ENCODE data around the gene CAMSAP2. TPM values are rescaled to one million over a fixed set of nuclear protein-coding genes. Genes with fewer than 3 reads are reported as not detected.
A peak's percentile ranks its signal among the peaks of the same experiment; 100 is the strongest.

The CAMSAP2 gene
- total RNA-seq, 1 experiment from 2014 or later: 20.7 TPM

DNA sequence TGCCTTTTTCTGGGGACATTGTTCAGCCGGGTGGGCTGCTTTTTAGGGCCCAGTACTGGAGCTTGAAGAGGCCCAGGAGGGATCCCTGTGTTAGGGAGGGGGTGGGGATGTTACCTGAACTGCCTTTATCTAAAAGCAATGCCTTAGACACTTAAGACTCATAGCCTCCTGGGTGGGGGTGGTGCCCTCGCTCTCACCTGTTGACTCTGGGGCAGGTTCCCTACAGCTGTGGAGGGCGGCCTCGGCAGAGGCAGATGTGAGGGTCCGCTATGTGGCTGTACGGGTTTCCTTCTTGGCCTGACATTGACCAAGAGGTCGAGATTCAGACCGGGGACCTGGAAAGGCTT, 156.7 kb downstream of the CAMSAP2 start:
- 0 out of 2 replicates have a peak overlapping the region, but pooled peaks have one; percentile 6 for H3K4me3 Mint-ChIP-seq
- no peaks in the 10 kb centered on the region for H3K9me3 Mint-ChIP-seq
- no peak; the same call in 1 of the 2 replicates for ATAC-seq
- POLR2A ChIA-PET: interaction anchor here (1.0 kb wide), 1 partner anchor 333 kb away, joined by 7 read pairs; no protein-coding TSS in a partner anchor
- H3K27ac Mint-ChIP-seq: peak overlapping the region; percentile 57; the same call in 1 of the 2 replicates
- peaks cover 65% of the 10 kb centered on the region for H3K4me1 Mint-ChIP-seq
- no peaks in the 10 kb centered on the region for H3K27me3 Mint-ChIP-seq (ENCODE audit: low read depth)
- CTCF ChIA-PET: interaction anchor here (0.6 to 4.8 kb wide), 12 partner anchors 11 to 336 kb away, joined by 3 to 23 read pairs (median 3); no protein-coding TSS in a partner anchor
- peaks cover 22% of the 10 kb centered on the region for H3K36me3 Mint-ChIP-seq
- DNase-seq (ENCODE audit: low spot score): no peak
- TF ChIP-seq ELF4 (CRISPR knock-in tag; IDR thresholded peaks at IDR 0.05; ENCODE audit: low read depth): no peak
- TF ChIP-seq TP53 (CRISPR knock-in tag; IDR thresholded peaks at IDR 0.05): no peak
- TF ChIP-seq, protein P1, sequence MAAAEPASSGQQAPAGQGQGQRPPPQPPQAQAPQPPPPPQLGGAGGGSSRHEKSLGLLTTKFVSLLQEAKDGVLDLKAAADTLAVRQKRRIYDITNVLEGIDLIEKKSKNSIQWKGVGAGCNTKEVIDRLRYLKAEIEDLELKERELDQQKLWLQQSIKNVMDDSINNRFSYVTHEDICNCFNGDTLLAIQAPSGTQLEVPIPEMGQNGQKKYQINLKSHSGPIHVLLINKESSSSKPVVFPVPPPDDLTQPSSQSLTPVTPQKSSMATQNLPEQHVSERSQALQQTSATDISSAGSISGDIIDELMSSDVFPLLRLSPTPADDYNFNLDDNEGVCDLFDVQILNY (CRISPR knock-in tag; IDR thresholded peaks at IDR 0.05): no peak
- TF ChIP-seq, protein P2, sequence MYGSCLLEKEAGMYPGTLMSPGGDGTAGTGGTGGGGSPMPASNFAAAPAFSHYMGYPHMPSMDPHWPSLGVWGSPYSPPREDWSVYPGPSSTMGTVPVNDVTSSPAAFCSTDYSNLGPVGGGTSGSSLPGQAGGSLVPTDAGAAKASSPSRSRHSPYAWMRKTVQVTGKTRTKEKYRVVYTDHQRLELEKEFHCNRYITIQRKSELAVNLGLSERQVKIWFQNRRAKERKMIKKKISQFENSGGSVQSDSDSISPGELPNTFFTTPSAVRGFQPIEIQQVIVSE (CRISPR knock-in tag; IDR thresholded peaks at IDR 0.05; ENCODE audit: borderline replicate concordance): no peak
- no peak for TF ChIP-seq TEAD1 (CRISPR knock-in tag; IDR thresholded peaks at IDR 0.05)
- no peak for TF ChIP-seq KAT7 (CRISPR knock-in tag; IDR thresholded peaks at IDR 0.05; ENCODE audit: borderline replicate concordance)
- no peak for TF ChIP-seq ZNF263 (CRISPR knock-in tag; IDR thresholded peaks at IDR 0.05; ENCODE audit: low read depth)
- TF ChIP-seq, protein P3, sequence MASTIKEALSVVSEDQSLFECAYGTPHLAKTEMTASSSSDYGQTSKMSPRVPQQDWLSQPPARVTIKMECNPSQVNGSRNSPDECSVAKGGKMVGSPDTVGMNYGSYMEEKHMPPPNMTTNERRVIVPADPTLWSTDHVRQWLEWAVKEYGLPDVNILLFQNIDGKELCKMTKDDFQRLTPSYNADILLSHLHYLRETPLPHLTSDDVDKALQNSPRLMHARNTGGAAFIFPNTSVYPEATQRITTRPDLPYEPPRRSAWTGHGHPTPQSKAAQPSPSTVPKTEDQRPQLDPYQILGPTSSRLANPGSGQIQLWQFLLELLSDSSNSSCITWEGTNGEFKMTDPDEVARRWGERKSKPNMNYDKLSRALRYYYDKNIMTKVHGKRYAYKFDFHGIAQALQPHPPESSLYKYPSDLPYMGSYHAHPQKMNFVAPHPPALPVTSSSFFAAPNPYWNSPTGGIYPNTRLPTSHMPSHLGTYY (CRISPR knock-in tag; IDR thresholded peaks at IDR 0.05): no peak
- TF ChIP-seq, protein P4, sequence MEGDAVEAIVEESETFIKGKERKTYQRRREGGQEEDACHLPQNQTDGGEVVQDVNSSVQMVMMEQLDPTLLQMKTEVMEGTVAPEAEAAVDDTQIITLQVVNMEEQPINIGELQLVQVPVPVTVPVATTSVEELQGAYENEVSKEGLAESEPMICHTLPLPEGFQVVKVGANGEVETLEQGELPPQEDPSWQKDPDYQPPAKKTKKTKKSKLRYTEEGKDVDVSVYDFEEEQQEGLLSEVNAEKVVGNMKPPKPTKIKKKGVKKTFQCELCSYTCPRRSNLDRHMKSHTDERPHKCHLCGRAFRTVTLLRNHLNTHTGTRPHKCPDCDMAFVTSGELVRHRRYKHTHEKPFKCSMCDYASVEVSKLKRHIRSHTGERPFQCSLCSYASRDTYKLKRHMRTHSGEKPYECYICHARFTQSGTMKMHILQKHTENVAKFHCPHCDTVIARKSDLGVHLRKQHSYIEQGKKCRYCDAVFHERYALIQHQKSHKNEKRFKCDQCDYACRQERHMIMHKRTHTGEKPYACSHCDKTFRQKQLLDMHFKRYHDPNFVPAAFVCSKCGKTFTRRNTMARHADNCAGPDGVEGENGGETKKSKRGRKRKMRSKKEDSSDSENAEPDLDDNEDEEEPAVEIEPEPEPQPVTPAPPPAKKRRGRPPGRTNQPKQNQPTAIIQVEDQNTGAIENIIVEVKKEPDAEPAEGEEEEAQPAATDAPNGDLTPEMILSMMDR (IDR thresholded peaks at IDR 0.05): no peak
- no peak for TF ChIP-seq PRRX2 (CRISPR knock-in tag; IDR thresholded peaks at IDR 0.05)
- no peak for TF ChIP-seq ZNF317 (CRISPR knock-in tag; IDR thresholded peaks at IDR 0.05; ENCODE audit: borderline replicate concordance, low read depth)
- TF ChIP-seq ZNF219 (CRISPR knock-in tag; IDR thresholded peaks at IDR 0.05; ENCODE audit: borderline replicate concordance): no peak
- TF ChIP-seq, protein P5, sequence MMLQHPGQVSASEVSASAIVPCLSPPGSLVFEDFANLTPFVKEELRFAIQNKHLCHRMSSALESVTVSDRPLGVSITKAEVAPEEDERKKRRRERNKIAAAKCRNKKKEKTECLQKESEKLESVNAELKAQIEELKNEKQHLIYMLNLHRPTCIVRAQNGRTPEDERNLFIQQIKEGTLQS (CRISPR knock-in tag; conservative IDR thresholded peaks at IDR 0.05): no peak
- no peak for TF ChIP-seq GRHL2 (CRISPR knock-in tag; IDR thresholded peaks at IDR 0.05; ENCODE audit: insufficient replicate concordance, severe bottlenecking)

DNA sequence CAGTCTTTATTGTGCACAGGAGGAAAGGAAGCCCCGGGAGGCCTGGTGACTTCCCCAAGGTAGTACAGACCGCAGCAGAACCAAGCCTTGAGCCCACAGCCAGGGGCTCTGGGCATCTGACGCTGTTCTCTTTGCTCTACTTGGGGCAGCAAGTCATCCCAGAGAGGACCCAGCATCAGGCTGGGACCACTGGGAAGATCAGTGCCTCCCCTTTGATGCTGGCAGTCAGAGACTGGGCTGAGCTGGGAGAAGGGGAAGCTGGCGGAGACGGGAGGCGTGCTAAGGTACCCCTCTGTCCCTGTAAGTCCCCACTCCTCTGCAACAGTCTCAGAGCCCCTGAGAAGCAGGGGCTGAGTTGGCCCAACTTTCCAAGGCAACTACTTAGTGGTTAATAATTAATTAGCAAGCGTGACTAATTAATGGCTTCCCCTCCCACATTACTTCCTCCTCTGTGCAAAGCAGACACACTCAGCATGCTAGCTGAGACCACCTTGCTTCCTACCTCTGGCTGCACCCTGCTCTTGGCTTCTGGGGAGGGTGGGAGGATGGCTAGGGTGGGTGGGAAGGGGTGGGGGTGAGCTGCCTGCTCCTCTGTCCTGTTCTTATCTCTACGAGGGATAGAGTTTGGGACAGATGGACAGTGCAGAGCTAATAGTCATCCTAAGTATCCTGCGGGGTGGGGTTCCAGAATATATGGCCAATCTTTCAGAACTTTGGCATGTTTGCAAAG, 157.3 kb downstream of the CAMSAP2 start:
- H3K36me3 Mint-ChIP-seq: peaks cover 24% of the 10 kb centered on the region
- peaks cover 61% of the 10 kb centered on the region for H3K4me1 Mint-ChIP-seq
- POLR2A ChIA-PET: interaction anchor here (1.0 kb wide), 1 partner anchor 334 kb away, joined by 7 read pairs; no protein-coding TSS in a partner anchor
- H3K27me3 Mint-ChIP-seq (ENCODE audit: low read depth): no peaks in the 10 kb centered on the region
- H3K9me3 Mint-ChIP-seq: no peaks in the 10 kb centered on the region
- no peak for ATAC-seq
- DNase-seq (ENCODE audit: low spot score): no peak
- CTCF ChIA-PET: interaction anchor here (0.6 to 4.8 kb wide), 16 partner anchors 7 to 337 kb away, joined by 3 to 23 read pairs (median 4); no protein-coding TSS in a partner anchor
- H3K27ac Mint-ChIP-seq: peak overlapping the region; percentile 86; the same call in 1 of the 2 replicates
- peak overlapping the region; percentile 36; the same call in 1 of the 2 replicates for H3K4me3 Mint-ChIP-seq
- no peak for TF ChIP-seq EMX1 (CRISPR knock-in tag; IDR thresholded peaks at IDR 0.05)
- TF ChIP-seq, protein P6, sequence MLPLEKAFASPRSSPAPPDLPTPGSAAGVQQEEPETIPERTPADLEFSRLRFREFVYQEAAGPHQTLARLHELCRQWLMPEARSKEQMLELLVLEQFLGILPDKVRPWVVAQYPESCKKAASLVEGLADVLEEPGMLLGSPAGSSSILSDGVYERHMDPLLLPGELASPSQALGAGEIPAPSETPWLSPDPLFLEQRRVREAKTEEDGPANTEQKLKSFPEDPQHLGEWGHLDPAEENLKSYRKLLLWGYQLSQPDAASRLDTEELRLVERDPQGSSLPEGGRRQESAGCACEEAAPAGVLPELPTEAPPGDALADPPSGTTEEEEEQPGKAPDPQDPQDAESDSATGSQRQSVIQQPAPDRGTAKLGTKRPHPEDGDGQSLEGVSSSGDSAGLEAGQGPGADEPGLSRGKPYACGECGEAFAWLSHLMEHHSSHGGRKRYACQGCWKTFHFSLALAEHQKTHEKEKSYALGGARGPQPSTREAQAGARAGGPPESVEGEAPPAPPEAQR (CRISPR knock-in tag; IDR thresholded peaks at IDR 0.05): no peak
- no peak for TF ChIP-seq NFE2L1 (CRISPR knock-in tag; IDR thresholded peaks at IDR 0.05)
- TF ChIP-seq, protein P7, sequence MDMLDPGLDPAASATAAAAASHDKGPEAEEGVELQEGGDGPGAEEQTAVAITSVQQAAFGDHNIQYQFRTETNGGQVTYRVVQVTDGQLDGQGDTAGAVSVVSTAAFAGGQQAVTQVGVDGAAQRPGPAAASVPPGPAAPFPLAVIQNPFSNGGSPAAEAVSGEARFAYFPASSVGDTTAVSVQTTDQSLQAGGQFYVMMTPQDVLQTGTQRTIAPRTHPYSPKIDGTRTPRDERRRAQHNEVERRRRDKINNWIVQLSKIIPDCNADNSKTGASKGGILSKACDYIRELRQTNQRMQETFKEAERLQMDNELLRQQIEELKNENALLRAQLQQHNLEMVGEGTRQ (CRISPR knock-in tag; IDR thresholded peaks at IDR 0.05): no peak
- TF ChIP-seq IRF2 (CRISPR knock-in tag; IDR thresholded peaks at IDR 0.05; ENCODE audit: borderline replicate concordance, low read depth): no peak
